Esophagus muscularis mucosa (tissue), 4 donors: ENCODE results near the gene SHISA2.

ENCODE experiments used
- CTCF ChIP-seq, 3 experiments: fragments of 200-600 bp in 2 of 3; fragments of 450-650 bp in 1 of 3; sonication (generic) in 2 of 3; IDR thresholded peaks; one replicate each; pipeline ENCODE4 v1.5.1; 2017 to 2019; ENCODE audit warnings: antibody characterized with exemption in 3 of 3, mild to moderate bottlenecking in 2 of 3, moderate library complexity in 1 of 3
- EP300 ChIP-seq: sonication (generic); formaldehyde crosslinking; IDR thresholded peaks from one replicate; pipeline ENCODE4 v1.6.1; 2017; ENCODE audit warnings: antibody characterized with exemption
- POLR2A ChIP-seq: fragments of 450-650 bp; IDR thresholded peaks from one replicate; pipeline ENCODE4 v1.6.1; 2017; ENCODE audit warnings: antibody characterized with exemption, moderate library complexity, mild to moderate bottlenecking, low read depth
- POLR2AphosphoS5 ChIP-seq, 2 donors: sonication (generic); formaldehyde crosslinking; IDR thresholded peaks; one replicate each; pipeline ENCODE4 v1.6.1; 2017; ENCODE audit warnings: antibody characterized with exemption in 2 of 2

- TF ChIP-seq POLR2A (no peak), CTCF (IDR thresholded peaks at IDR 0.05) (no peak), POLR2AphosphoS5 (IDR thresholded peaks at IDR 0.05) (no peak), EP300 (no peak)
Observed at GRCh38 chr13:26042785-26043184, 9.0 kb downstream of the SHISA2 start.
